GM18870 (cell line): Measurements from ENCODE around the gene RND1.

Experiments
- ATAC-seq: cut with Tn5 transposase; IDR thresholded peaks from one replicate; pipeline ENCODE4 v1.9.1; 2021; ENCODE audit warnings: moderate library complexity; ENCODE audit not compliant: unreplicated experiment

RND1 gene

GRCh38 chr12:48813465-48814261 is 52.0 kb downstream of the RND1 start:
- no peak for ATAC-seq

DNA sequence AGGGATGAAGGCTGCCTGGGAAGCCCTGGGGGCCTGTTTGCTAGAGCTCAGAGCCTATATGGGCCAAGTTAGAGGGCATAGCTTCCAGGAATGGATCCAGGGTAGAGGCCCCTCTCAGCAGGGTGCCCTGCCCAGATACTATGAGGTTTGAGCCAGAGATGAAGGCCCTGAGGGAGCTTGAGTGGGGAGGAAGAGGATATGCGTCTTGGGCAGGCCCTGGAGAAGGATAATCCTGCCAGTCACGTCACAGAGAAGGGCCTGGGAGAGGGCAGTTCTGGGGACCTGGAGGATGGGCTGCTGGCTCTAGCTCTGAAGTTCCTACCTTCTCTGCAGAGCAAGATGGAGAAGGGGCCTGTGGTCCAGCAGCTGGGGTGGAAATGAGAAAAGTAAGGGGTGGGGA is 53.3 kb downstream of the RND1 start:
- ATAC-seq = no peak

- ATAC-seq = no peak
These were observed 54.1 kb downstream of the RND1 start for GRCh38 chr12:48811437-48812090.

- ATAC-seq = no peak
These were observed 54.7 kb downstream of the RND1 start for GRCh38 chr12:48810903-48811431.

GRCh38 chr12:48807981-48808380 is 57.7 kb downstream of the RND1 start:
- ATAC-seq = no peak
